DOHH2 (cell line): Measurements from ENCODE around the gene TAF4.
"Not testable (repeated sequence)": the region's sequence is repeated elsewhere in the genome, so short reads cannot be mapped to it uniquely, and the experiment has no call there.

ENCODE experiments used
- H3F3A ChIP-seq: fragments of 200-600 bp; sonication (generic), shearing (Covaris generic); 2 replicates; pipeline ENCODE4 v1.6.0; 2016; ENCODE audit warnings: antibody characterized with exemption, mild to moderate bottlenecking; ENCODE audit not compliant: control insufficient read depth, insufficient read depth
- H3K27ac ChIP-seq: fragments of 200-600 bp; sonication (generic); 2 replicates; pipeline ENCODE4 v1.5.1; 2014; ENCODE audit warnings: low read depth, mild to moderate bottlenecking, low read length, moderate library complexity
- H3K27me3 ChIP-seq: fragments of 200-600 bp; sonication (generic); 2 replicates; pipeline ENCODE4 v1.6.1; 2014; ENCODE audit warnings: mild to moderate bottlenecking, low read length, mixed read lengths; ENCODE audit not compliant: control insufficient read depth
- H3K36me3 ChIP-seq: fragments of 200-600 bp; sonication (generic); 2 replicates; pipeline ENCODE4 v1.6.1; 2014; ENCODE audit warnings: mild to moderate bottlenecking, low read length, moderate library complexity, mixed read lengths; ENCODE audit not compliant: control insufficient read depth
- H3K4me1 ChIP-seq: fragments of 200-600 bp; sonication (generic); 2 replicates; pipeline ENCODE4 v1.6.1; 2014; ENCODE audit warnings: mild to moderate bottlenecking, low read length, mixed read lengths; ENCODE audit not compliant: control insufficient read depth
- H3K4me2 ChIP-seq: fragments of 200-600 bp; sonication (generic); 2 replicates; pipeline ENCODE4 v1.6.0; 2014; ENCODE audit warnings: mild to moderate bottlenecking, low read length, moderate library complexity
- H3K4me3 ChIP-seq: fragments of 200-600 bp; sonication (generic); 2 replicates; pipeline ENCODE4 v1.5.1; 2014; ENCODE audit warnings: mild to moderate bottlenecking, low read length, mixed read lengths
- H3K79me2 ChIP-seq: fragments of 200-600 bp; sonication (generic); 2 replicates; pipeline ENCODE4 v1.6.1; 2014; ENCODE audit warnings: mild to moderate bottlenecking, low read length, mixed read lengths; ENCODE audit not compliant: control insufficient read depth
- H3K9me2 ChIP-seq: fragments of 200-600 bp; sonication (generic); replicated peaks from 2 replicates; pipeline ENCODE4 v1.6.1; 2014; ENCODE audit warnings: mild to moderate bottlenecking, low read length, mixed read lengths; ENCODE audit not compliant: control insufficient read depth
- H3K9me3 ChIP-seq: fragments of 200-600 bp; sonication (generic); 2 replicates; pipeline ENCODE4 v1.6.1; 2014; ENCODE audit warnings: antibody characterized with exemption, low read length, mixed read lengths; ENCODE audit not compliant: control insufficient read depth, insufficient read depth
- H4K20me1 ChIP-seq: fragments of 200-600 bp; sonication (generic); 2 replicates; pipeline ENCODE4 v1.6.0; 2014; ENCODE audit warnings: low read depth, mild to moderate bottlenecking, antibody characterized with exemption, low read length, moderate library complexity; ENCODE audit not compliant: control insufficient read depth, insufficient read depth
- CTCF ChIP-seq: fragments of 200-600 bp; sonication (generic); IDR thresholded peaks from one replicate; pipeline ENCODE4 v1.5.1; 2014; ENCODE audit warnings: antibody characterized with exemption, mild to moderate bottlenecking, low read depth, low read length; ENCODE audit not compliant: poor library complexity, severe bottlenecking
- EZH2phosphoT487 ChIP-seq: fragments of 200-600 bp; sonication (generic); IDR thresholded peaks from 2 replicates; pipeline ENCODE4 v1.6.1; 2017; ENCODE audit warnings: borderline replicate concordance, mild to moderate bottlenecking, antibody characterized with exemption, low read length, moderate library complexity, mixed read lengths

The TAF4 gene

GRCh38 chr20:61986762-61987321 is 78.8 kb downstream of the TAF4 start:
- no peak for TF ChIP-seq EZH2phosphoT487
- TF ChIP-seq CTCF, result no peak
- Histone ChIP-seq H3K9me2 (no peaks in the 10 kb centered on the region), H3K4me3 (no peak overlapping the region), H3K27ac (no peak overlapping the region), H3K27me3 (no peaks in the 10 kb centered on the region), H3K9me3 (no peaks in the 10 kb centered on the region), H4K20me1 (no peaks in the 10 kb centered on the region), H3K4me1 (no peaks in the 10 kb centered on the region), H3F3A (no peaks in the 10 kb centered on the region; the same call in 1 of the 2 replicates), H3K79me2 (no peaks in the 10 kb centered on the region), H3K4me2 (no peak overlapping the region), H3K36me3 (peaks cover 26% of the 10 kb centered on the region)

- no peak overlapping the region for H3K4me2 ChIP-seq
- H3K27me3 ChIP-seq, result no peaks in the 10 kb centered on the region
- H3K4me1 ChIP-seq, result no peaks in the 10 kb centered on the region
- H3K4me3 ChIP-seq, result no peak overlapping the region
- TF ChIP-seq EZH2phosphoT487 (no peak), CTCF (no peak)
- H3K27ac ChIP-seq, result no peak overlapping the region
- H3K9me3 ChIP-seq, result no peaks in the 10 kb centered on the region
- no peaks in the 10 kb centered on the region for H4K20me1 ChIP-seq
- H3K79me2 ChIP-seq, result peaks cover 7% of the 10 kb centered on the region; the same call in 1 of the 2 replicates
- H3K9me2 ChIP-seq, result no peaks in the 10 kb centered on the region
- peaks cover 24% of the 10 kb centered on the region for H3K36me3 ChIP-seq
- no peaks in the 10 kb centered on the region; the same call in 1 of the 2 replicates for H3F3A ChIP-seq
Measured at GRCh38 chr20:61985096-61985495, 80.6 kb downstream of the TAF4 start.

GRCh38 chr20:61984431-61984830 is 81.2 kb downstream of the TAF4 start:
- H3K9me2 ChIP-seq, H3K27ac ChIP-seq, H3K79me2 ChIP-seq, H3K4me2 ChIP-seq, H3F3A ChIP-seq, H3K9me3 ChIP-seq, H3K4me3 ChIP-seq, H4K20me1 ChIP-seq, H3K4me1 ChIP-seq, H3K27me3 ChIP-seq: not testable (repeated sequence)
- peaks cover 23% of the 10 kb centered on the region for H3K36me3 ChIP-seq

DNA sequence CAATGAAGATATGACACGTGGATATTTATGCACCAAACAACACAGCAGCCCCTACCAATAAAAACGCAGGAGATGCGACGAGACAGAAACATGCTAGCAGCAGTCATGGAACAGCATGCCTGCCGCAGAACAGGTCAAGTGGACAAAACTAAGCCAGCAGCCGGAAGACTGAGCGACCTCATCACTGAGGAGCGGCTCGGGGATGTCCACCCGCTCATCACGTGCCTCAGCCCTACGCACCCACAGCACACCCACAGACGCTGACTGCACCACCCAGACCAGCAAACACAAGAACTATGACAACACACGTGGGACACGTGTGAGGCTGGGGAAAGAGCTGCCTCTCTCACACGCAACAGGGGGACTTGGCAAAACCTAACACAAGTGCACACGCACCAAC is 81.7 kb downstream of the TAF4 start:
- Histone ChIP-seq H4K20me1 (no peaks in the 10 kb centered on the region), H3K4me3 (no peak overlapping the region), H3K4me1 (no peaks in the 10 kb centered on the region), H3K79me2 (peaks cover 7% of the 10 kb centered on the region; the same call in 1 of the 2 replicates), H3K9me3 (no peaks in the 10 kb centered on the region), H3K4me2 (no peak overlapping the region), H3K9me2 (no peaks in the 10 kb centered on the region), H3K27ac (no peak overlapping the region), H3K36me3 (peaks cover 23% of the 10 kb centered on the region), H3K27me3 (no peaks in the 10 kb centered on the region), H3F3A (no peaks in the 10 kb centered on the region; the same call in 1 of the 2 replicates)
- TF ChIP-seq CTCF (no peak), EZH2phosphoT487 (no peak)
